ENCODE results near the gene CEP112. TPM values are rescaled to one million over a fixed set of nuclear protein-coding genes. Genes with fewer than 3 reads are reported as not detected.

The CEP112 gene
- total and polyA plus RNA-seq, 2 of the 13 experiments (the other 11 are each of a cell fraction or from before 2014, with no cell fraction given) = 1.2 to 3.4 TPM

DNA sequence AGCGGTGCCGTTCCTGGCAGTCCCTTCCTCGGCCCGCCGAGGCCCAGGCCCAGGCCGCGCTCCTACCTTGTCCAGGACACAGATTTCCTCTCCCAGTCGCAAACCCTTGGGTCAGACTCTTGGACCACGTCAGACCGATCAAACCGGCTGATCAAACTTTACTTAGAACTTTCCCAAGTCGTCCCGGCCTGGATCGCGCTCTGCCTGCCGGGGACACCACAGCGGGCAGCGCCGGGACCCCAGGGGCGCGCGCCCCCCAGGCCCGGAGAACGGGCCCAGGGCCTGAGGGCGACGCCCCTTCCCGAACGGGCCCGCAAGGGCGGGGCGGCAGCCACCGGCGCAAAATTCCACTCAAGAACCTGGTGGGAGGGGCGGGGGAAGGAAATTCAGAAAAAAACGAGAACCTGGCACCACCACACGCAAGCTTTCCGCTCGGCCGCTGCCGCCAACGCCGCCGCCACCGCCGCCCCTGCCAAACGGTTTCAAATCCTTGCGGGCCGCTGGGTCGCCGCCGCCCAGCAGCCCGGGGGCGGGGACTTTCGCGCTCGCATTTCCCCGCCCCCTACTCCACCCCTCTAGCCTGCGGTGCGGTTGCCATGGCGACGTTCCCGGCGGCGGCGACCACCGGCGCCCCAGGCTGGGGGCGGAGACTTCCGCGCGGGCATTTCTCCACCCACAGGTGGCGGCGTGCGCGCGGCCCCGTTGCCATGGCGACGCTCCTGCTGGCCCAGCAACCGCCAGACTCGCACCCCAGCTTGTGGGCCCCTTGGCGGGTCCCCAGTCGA lies at the start of gene CEP112 (continued):
- TF ChIP-seq, protein P1, sequence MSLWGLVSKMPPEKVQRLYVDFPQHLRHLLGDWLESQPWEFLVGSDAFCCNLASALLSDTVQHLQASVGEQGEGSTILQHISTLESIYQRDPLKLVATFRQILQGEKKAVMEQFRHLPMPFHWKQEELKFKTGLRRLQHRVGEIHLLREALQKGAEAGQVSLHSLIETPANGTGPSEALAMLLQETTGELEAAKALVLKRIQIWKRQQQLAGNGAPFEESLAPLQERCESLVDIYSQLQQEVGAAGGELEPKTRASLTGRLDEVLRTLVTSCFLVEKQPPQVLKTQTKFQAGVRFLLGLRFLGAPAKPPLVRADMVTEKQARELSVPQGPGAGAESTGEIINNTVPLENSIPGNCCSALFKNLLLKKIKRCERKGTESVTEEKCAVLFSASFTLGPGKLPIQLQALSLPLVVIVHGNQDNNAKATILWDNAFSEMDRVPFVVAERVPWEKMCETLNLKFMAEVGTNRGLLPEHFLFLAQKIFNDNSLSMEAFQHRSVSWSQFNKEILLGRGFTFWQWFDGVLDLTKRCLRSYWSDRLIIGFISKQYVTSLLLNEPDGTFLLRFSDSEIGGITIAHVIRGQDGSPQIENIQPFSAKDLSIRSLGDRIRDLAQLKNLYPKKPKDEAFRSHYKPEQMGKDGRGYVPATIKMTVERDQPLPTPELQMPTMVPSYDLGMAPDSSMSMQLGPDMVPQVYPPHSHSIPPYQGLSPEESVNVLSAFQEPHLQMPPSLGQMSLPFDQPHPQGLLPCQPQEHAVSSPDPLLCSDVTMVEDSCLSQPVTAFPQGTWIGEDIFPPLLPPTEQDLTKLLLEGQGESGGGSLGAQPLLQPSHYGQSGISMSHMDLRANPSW (CRISPR knock-in tag; IDR thresholded peaks at IDR 0.05; ENCODE audit: borderline replicate concordance) = no peak
- TF ChIP-seq ZBTB7B (CRISPR knock-in tag; IDR thresholded peaks at IDR 0.05) = peak; percentile 91
- TF ChIP-seq ZNF547 (CRISPR knock-in tag; IDR thresholded peaks at IDR 0.05) = no peak; the same call in 1 of the 2 replicates
- TF ChIP-seq ZNF567 (CRISPR knock-in tag; IDR thresholded peaks at IDR 0.05; ENCODE audit: borderline replicate concordance) = no peak
- TF ChIP-seq ISL2 (CRISPR knock-in tag; IDR thresholded peaks at IDR 0.05) = no peak
- TF ChIP-seq MTA1 (CRISPR knock-in tag; IDR thresholded peaks at IDR 0.05; ENCODE audit: borderline replicate concordance) = 0 out of 2 replicates have a peak, but pooled peaks have one; percentile 53
- TF ChIP-seq U2AF2 (IDR thresholded peaks at IDR 0.05; ENCODE audit: low read depth, low read length) = peak; percentile 99
- TF ChIP-seq ZNF232 (CRISPR knock-in tag; IDR thresholded peaks at IDR 0.05; ENCODE audit: borderline replicate concordance) = peak; percentile 42; the same call in 1 of the 2 replicates
- TF ChIP-seq, protein P2, sequence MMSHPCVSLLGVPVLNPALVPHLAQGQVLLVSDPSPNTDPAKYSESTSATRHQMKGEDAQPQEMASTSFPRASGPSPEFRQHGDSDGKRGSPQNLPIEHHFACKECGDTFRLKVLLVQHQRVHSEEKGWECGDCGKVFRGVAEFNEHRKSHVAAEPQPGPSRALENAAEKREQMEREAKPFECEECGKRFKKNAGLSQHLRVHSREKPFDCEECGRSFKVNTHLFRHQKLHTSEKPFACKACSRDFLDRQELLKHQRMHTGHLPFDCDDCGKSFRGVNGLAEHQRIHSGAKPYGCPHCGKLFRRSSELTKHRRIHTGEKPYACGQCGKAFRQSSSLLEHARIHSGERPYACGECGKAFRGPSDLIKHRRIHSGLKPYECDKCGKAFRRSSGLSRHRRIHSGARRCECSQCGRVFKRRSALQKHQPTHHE (CRISPR knock-in tag; IDR thresholded peaks at IDR 0.05; ENCODE audit: borderline replicate concordance) = peak; percentile 29; the same call in 1 of the 2 replicates
- TF ChIP-seq, protein P3, sequence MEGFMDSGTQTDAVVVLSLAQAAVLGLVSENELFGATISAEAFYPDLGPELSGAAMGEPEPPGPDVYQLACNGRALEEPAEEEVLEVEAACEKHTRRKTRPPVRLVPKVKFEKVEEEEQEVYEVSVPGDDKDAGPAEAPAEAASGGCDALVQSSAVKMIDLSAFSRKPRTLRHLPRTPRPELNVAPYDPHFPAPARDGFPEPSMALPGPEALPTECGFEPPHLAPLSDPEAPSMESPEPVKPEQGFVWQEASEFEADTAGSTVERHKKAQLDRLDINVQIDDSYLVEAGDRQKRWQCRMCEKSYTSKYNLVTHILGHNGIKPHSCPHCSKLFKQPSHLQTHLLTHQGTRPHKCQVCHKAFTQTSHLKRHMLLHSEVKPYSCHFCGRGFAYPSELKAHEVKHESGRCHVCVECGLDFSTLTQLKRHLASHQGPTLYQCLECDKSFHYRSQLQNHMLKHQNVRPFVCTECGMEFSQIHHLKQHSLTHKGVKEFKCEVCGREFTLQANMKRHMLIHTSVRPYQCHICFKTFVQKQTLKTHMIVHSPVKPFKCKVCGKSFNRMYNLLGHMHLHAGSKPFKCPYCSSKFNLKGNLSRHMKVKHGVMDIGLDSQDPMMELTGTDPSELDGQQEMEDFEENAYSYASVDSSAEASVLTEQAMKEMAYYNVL (CRISPR knock-in tag; IDR thresholded peaks at IDR 0.05; ENCODE audit: borderline replicate concordance) = no peak
- no peak for TF ChIP-seq POGZ (CRISPR knock-in tag; IDR thresholded peaks at IDR 0.05)
- TF ChIP-seq ZNF260 (CRISPR knock-in tag; IDR thresholded peaks at IDR 0.05; ENCODE audit: borderline replicate concordance, low read depth) = no peak
- TF ChIP-seq HMG20A (CRISPR knock-in tag; IDR thresholded peaks at IDR 0.05; ENCODE audit: borderline replicate concordance) = no peak
- peak; percentile 76 for TF ChIP-seq ASH2L (IDR thresholded peaks at IDR 0.05; ENCODE audit: insufficient read length, low read depth, low read length)
- 0 out of 2 replicates have a peak, but pooled peaks have one; percentile 10 for TF ChIP-seq ZNF768 (CRISPR knock-in tag; IDR thresholded peaks at IDR 0.05)
- TF ChIP-seq NFIB (CRISPR knock-in tag; IDR thresholded peaks at IDR 0.05; ENCODE audit: borderline replicate concordance) = no peak
- TF ChIP-seq HIVEP1 (CRISPR knock-in tag; IDR thresholded peaks at IDR 0.05) = no peak
- no peak for TF ChIP-seq CC2D1A (CRISPR knock-in tag; IDR thresholded peaks at IDR 0.05)
- no peak for TF ChIP-seq ZNF124 (CRISPR knock-in tag; IDR thresholded peaks at IDR 0.05)
- TF ChIP-seq ZNF644 (CRISPR knock-in tag; IDR thresholded peaks at IDR 0.05; ENCODE audit: low read depth) = no peak
- TF ChIP-seq, protein P4, sequence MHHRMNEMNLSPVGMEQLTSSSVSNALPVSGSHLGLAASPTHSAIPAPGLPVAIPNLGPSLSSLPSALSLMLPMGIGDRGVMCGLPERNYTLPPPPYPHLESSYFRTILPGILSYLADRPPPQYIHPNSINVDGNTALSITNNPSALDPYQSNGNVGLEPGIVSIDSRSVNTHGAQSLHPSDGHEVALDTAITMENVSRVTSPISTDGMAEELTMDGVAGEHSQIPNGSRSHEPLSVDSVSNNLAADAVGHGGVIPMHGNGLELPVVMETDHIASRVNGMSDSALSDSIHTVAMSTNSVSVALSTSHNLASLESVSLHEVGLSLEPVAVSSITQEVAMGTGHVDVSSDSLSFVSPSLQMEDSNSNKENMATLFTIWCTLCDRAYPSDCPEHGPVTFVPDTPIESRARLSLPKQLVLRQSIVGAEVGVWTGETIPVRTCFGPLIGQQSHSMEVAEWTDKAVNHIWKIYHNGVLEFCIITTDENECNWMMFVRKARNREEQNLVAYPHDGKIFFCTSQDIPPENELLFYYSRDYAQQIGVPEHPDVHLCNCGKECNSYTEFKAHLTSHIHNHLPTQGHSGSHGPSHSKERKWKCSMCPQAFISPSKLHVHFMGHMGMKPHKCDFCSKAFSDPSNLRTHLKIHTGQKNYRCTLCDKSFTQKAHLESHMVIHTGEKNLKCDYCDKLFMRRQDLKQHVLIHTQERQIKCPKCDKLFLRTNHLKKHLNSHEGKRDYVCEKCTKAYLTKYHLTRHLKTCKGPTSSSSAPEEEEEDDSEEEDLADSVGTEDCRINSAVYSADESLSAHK (CRISPR knock-in tag; IDR thresholded peaks at IDR 0.05; ENCODE audit: borderline replicate concordance) = no peak

Data from HepG2 (cell line).